HG02759 (cell line): ENCODE results near the gene CFAP299.
A peak's percentile ranks its signal among the peaks of the same experiment; 100 is the strongest.
"Not testable (repeated sequence)": the region's sequence is repeated elsewhere in the genome, so short reads cannot be mapped to it uniquely, and the experiment has no call there.

Source experiments
- ATAC-seq: cut with Tn5 transposase; IDR thresholded peaks from one replicate; pipeline ENCODE4 v1.9.1; 2021; ENCODE audit warnings: mild to moderate bottlenecking, moderate library complexity; ENCODE audit not compliant: unreplicated experiment

The CFAP299 gene

DNA sequence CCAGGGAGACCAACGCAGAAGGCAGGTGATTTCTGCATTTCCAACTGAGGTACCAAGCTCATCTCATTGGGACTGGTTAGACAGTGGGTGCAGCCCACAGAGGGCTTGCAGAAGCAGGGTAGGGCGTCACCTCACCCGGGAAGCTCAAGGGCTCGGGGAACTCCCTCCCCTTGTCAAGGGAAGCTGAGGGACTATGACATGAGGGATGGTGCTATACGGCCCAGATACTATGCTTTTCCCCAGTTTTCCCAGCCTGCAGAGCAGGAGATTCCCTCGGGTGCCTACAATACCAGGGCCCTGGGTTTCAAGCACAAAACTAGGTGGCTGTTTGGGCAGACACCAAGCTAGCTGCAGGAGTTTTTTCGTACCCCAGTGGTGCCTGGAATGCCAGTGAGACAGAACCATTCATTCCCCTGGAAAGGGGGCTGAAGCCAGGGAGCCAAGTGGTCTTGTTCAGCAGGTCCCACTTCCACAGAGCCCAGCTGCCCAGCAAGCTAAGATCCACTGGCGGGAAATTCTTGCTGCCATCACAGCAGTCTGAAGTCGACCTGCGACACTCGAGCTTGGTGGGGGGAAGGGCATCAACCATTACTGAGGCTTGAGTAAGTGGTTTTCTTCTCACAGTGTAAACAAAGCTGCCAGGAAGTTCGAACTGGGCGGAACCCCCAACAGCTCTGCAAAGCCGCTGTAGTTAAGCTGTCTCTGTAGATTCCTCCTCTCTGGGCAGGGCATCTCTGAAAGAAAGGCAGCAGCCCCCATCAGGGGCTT, 103.9 kb downstream of the CFAP299 start:
- ATAC-seq: not testable (repeated sequence)

DNA sequence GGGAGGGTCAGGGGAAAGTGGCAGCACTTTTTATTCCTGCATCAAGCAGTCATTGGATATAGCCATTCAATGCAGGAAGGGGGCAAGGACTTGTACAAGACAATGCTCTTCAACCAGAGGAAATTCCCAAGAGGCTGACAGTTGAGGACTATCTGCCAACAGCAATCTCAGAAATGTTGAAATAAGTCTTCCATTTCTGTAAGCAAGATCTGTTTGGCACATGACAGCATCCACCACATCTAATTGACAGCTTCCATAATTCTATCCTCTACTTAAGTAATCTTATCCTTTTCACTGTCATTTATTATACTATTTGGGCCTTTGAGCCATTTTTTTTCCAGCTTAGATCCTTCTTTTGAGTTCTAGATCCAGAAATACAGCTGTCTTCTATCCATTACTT, 110.7 kb downstream of the CFAP299 start:
- no peak for ATAC-seq

GRCh38 chr4:80446664-80447063, 111.1 kb downstream of the CFAP299 start:
- no peak for ATAC-seq

DNA sequence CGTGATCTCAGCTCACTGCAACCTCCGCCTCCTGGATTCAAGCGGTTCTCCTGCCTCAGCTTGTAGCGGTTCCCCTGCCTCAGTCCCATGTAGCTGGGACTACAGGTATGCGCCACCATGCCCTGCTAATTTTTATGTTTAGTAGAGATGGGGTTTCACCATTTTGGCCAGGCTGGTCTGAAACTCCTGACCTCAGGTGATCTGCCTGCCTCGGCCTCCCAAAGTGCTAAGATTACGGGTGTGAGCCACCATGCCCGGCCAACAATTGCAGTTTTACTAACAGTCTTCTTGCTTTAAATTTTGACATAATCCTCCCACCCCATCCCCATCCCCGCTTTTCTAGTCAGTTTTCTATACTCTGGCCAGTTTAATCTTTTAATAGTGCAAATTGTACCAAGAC, 112.0 kb downstream of the CFAP299 start:
- ATAC-seq: no peak

DNA sequence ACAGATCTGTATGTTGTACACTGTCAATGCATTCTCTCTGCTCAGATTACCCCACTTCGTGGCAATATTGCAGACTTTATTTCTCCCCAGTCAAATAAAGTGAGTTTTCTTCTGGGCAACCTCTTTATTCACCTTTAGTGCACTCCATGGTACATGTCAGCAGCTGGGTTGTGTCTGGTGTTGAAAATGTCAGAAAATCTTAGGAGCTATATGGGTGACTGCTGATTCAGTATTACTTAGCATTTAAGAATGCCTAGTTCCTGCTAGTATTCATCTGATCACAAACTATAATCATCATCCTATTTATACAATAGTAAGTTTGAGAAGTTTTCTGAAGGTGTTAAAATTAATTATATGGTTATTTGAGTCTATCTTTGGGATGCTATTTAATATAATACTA, 112.5 kb downstream of the CFAP299 start:
- no peak for ATAC-seq

- no peak for ATAC-seq
Observed at GRCh38 chr4:80452055-80452454, 116.5 kb downstream of the CFAP299 start.

DNA sequence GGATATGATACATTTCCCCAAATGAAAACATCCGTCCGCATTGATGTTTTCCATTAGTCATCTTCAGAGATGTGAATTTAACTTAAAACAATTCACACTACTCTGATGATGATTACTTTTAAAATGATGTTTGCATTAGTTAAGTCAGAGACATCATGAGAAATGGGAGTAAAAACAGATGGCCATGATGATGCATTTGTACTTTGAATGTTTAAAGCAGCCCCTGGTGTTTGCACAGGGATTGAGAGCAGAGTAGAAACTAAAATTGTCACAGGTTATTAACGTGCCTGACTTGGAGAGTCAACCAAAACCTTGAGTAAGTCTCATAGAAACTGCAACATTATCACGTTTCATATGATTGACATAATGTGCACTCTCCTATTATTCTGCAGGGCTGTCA, 117.2 kb downstream of the CFAP299 start:
- ATAC-seq: no peak

GRCh38 chr4:80454040-80454439, 118.5 kb downstream of the CFAP299 start:
- ATAC-seq: no peak

DNA sequence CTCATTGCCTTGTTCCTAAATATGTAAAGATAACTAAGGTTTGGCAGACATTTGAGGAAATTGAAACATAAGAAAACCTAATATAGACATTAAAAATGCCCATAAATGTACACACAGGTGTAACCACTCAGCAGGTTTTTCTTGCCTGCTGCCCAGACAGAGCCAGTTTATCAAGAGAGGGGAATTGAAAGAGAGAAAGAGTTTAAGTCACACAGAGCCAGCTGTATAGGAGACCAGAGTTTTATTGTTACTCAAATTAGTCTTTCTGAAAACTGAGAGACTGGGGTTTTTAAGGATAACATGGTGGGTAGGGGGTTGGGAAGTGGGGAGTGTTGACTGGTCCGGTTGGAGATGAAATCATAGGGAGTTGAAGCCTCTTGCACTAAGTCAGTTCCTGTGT, 119.0 kb downstream of the CFAP299 start:
- no peak for ATAC-seq

GRCh38 chr4:80459918-80460473, 124.5 kb downstream of the CFAP299 start:
- no peak for ATAC-seq

DNA sequence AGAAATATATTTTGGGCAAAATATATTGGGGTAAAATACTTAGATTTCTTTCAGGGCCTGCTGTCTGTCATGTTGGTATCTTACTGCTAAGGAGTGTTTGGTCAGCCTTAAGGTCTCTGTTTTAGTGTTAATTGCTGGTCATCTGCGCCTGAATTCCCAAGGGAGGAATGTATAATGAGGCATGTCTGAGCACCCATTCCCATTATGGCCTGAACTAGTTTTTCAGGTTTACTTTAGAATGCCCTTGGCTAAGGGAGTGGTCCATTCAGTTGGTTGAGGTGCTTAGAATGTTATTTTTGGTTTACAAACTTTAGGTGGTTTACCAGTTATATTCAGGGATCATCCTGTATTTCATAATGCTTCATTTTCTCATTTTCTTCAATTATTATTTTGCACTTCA, 125.9 kb downstream of the CFAP299 start:
- no peak for ATAC-seq

- ATAC-seq: no peak
Observed at GRCh38 chr4:80462621-80463091, 127.1 kb downstream of the CFAP299 start.

- no peak for ATAC-seq
Observed at GRCh38 chr4:80463509-80463908, 128.0 kb downstream of the CFAP299 start.

- no peak for ATAC-seq
Observed at GRCh38 chr4:80465238-80465637, 129.7 kb downstream of the CFAP299 start.

GRCh38 chr4:80465736-80466135, 130.2 kb downstream of the CFAP299 start:
- ATAC-seq: no peak

GRCh38 chr4:80466618-80467017, 131.1 kb downstream of the CFAP299 start:
- no peak for ATAC-seq

DNA sequence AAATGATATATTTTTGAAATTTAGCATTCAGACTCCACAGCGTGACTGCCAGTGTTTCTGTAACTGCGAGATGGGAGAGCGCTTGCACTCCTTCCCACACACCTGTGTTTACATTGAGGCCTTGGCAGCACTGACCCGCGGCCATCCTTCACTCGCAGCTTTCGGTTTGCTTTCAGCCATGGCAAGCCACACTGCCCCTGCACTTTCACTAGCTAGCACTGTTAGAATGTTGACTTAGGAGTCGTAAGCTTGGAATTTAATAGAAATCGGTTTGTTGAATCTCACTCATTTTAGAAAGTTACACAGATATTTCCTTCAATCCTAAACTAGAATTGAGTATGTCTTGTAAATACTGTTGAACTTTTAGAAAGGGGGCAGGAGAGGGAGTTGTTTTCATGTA, 136.2 kb downstream of the CFAP299 start:
- ATAC-seq: no peak

DNA sequence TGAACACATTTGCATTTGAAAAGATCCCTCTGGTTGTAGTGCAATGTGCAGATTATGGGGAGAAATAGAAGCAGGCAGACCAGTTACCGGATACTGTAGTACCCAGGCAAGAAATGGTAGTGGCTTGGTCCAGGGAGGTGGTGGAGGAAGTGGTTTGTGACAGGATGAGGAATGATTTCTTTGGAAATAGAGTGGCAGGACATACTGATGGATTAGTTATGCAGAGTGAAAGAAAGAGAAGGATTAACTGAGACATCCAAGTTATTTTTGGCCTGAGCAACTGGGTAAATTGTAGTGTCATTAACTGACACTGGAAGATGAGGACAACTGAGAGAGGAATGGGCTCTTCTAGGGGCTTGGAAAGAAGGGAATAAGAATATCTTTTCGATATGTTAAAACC, 139.7 kb downstream of the CFAP299 start:
- ATAC-seq: no peak

DNA sequence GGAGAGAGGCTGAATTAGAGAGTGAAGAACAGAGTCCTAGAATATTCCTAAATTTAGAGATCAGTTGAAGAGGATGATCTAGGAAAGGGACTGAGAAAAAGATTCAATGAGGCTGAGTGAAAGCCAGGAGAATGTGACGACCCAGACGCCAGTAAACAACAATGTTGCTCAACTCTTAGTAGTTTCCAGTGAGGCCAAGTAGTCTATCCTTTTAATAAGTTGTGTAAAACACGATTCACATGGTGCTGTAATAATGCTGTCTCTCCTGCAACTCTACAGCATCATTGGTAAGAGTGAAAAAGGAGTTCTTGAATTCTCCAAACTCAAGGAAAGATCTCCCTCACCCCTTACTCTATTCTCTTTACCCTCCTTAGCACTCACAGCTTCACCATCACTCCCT, 140.3 kb downstream of the CFAP299 start:
- no peak for ATAC-seq

- no peak for ATAC-seq
Observed at GRCh38 chr4:80484712-80485111, 149.2 kb downstream of the CFAP299 start.

- ATAC-seq: no peak
Observed at GRCh38 chr4:80486603-80487002, 151.1 kb downstream of the CFAP299 start.

DNA sequence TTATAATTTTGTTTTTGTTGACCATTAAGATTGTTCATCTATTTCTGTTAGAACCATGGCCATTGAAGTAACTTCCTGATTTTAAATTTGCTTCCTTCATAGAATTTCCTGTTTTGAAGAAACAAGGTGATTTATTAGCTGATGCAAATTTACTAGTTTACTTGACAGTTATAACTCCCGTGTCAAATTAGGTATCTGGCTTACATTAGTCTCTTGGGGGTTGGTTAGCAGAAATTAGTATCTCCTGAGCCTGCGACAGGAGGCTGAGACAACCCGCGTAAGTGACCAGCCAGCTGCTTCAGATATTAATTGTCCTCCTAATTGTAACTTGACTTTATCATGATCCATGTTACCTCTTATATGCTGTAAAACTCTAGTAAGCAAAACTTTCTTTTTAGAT, 154.3 kb downstream of the CFAP299 start:
- ATAC-seq: peak; percentile 59

DNA sequence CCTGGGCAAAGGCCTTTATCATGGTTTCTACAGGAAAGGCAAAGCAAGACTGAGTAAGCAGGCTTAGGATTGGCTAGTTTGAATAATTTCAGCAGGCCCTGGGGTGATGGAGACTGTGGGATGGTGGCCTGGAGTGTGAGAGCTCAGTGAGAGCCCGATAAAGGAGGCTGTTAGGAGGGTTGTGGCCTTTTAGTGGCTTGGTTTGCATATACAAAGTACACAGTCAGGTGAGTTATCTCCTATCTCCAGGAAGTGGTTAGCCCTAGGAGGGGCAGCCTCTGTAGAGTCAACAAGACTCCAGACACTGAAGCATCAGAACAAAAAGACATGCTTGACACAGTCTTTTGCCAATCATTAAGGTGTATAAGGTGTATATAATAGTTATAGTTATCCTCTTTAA, 157.2 kb downstream of the CFAP299 start:
- no peak for ATAC-seq
